K562 (cell line): Measurements from ENCODE around the gene ELF5. TPM values are rescaled to one million over a fixed set of nuclear protein-coding genes. Genes with fewer than 3 reads are reported as not detected.

Experiments
- ATAC-seq: fragments of 200-7000 bp; cut with Tn5 transposase; 3 replicates; pipeline ENCODE4 v1.9.1; 2020; ENCODE audit warnings: moderate library complexity
- BruUV-seq: library from RNA; stranded (reverse); fragments of 400-500 nt; replicated peaks from 2 replicates; lab custom pipeline; 2021; lab: Mats Ljungman, UMichigan
- CTCF ChIA-PET: fragments of 300-600 bp; formaldehyde crosslinking; extraction: SDS; loops from one replicate; lab custom pipeline; 2021; ENCODE audit warnings: low intra/inter-chr PET ratio; lab: Yijun Ruan, JAX
- POLR2A ChIA-PET: fragments of 300-600, 350-650 bp; sonication (Branson Sonifier 250); formaldehyde crosslinking; extraction: SDS; loops from one replicate; lab custom pipeline; 2021; ENCODE audit warnings: antibody characterized with exemption, inconsistent platforms; lab: Yijun Ruan, JAX
- DNase-seq, 4 experiments: peaks; one replicate each; pipeline versions ENCODE4 v3.0.0 to v3.0.0-alpha.2; 2011 to 2018; ENCODE audit warnings: low spot score in 3 of 4, mixed read lengths in 3 of 4; ENCODE audit errors: extremely low read depth in 1 of 4
- FAIRE-seq: peaks from 2 replicates; lab custom pipeline; 2011; peaks lifted over from hg19 to GRCh38; lab: Jason Lieb, UNC
- H2AFZ ChIP-seq: 2 replicates; pipeline ENCODE4 v1.6.0; 2011; ENCODE audit warnings: low read depth, low read length, control low read depth, inconsistent platforms
- H3K27ac ChIP-seq: fragments of 200-600 bp; 3 replicates; pipeline ENCODE4 v1.8.0; 2011; ENCODE audit warnings: low read depth, mild to moderate bottlenecking, control low read depth, inconsistent platforms, low read length, moderate library complexity, mixed read lengths; ENCODE audit errors: extremely low read depth
- H3K27me3 ChIP-seq, 2 experiments: fragments of 300-600 bp in 1 of 2; 2 replicates in 1 of 2; 3 replicates in 1 of 2; pipeline versions ENCODE4 v1.6.0 to v1.8.0; 2011; ENCODE audit warnings: inconsistent platforms in 2 of 2, low read length in 2 of 2, mild to moderate bottlenecking in 1 of 2, mixed read lengths in 1 of 2, moderate library complexity in 1 of 2; ENCODE audit not compliant: control insufficient read depth in 2 of 2, insufficient read depth in 2 of 2
- H3K36me3 ChIP-seq: fragments of 300-600 bp; 3 replicates; pipeline ENCODE4 v1.8.0; 2011; ENCODE audit warnings: mild to moderate bottlenecking, low read length, inconsistent platforms; ENCODE audit not compliant: control insufficient read depth, insufficient read depth
- H3K4me1 ChIP-seq, 2 experiments: fragments of 200-600 bp in 1 of 2; replicated peaks in 1 of 2; 2 replicates in 1 of 2; 3 replicates in 1 of 2; pipeline versions ENCODE4 v1.5.1 to v1.8.0; 2011; ENCODE audit warnings: inconsistent platforms in 2 of 2, low read length in 2 of 2, mild to moderate bottlenecking in 1 of 2, mixed read lengths in 1 of 2, moderate library complexity in 1 of 2; ENCODE audit not compliant: control insufficient read depth in 2 of 2, insufficient read depth in 2 of 2
- H3K4me2 ChIP-seq: 2 replicates; pipeline ENCODE4 v1.6.1; 2011; ENCODE audit warnings: low read length, control low read depth, inconsistent platforms, mixed read lengths; ENCODE audit not compliant: insufficient read depth
- H3K4me3 ChIP-seq: fragments of 200-600 bp; sonication (generic), shearing (Covaris generic); 2 replicates; pipeline ENCODE4 v1.5.1; 2016; ENCODE audit warnings: control low read depth, inconsistent platforms
- H3K79me2 ChIP-seq: fragments of 200-600 bp; 3 replicates; pipeline ENCODE4 v1.8.0; 2011; ENCODE audit warnings: low read length, inconsistent platforms; ENCODE audit not compliant: control insufficient read depth, insufficient read depth
- H3K9ac ChIP-seq, 2 experiments: 2 replicates each; pipeline versions ENCODE4 v1.6.0 to v1.6.1; 2011; ENCODE audit warnings: low read depth in 2 of 2, low read length in 2 of 2, control low read depth in 1 of 2, inconsistent platforms in 1 of 2, mild to moderate bottlenecking in 1 of 2, mixed read lengths in 1 of 2; ENCODE audit not compliant: insufficient read depth in 1 of 2
- H3K9me1 ChIP-seq: one replicate; pipeline ENCODE4 v1.6.0; 2011; ENCODE audit warnings: inconsistent platforms, mild to moderate bottlenecking, low read length, moderate library complexity; ENCODE audit not compliant: control insufficient read depth, insufficient read depth
- H3K9me3 ChIP-seq: replicated peaks from 2 replicates; pipeline ENCODE4 v1.5.1; 2011; ENCODE audit warnings: low read depth, low read length, inconsistent platforms; ENCODE audit not compliant: control insufficient read depth, insufficient read depth
- H4K20me1 ChIP-seq: replicated peaks from 2 replicates; pipeline ENCODE4 v1.6.1; 2011; ENCODE audit warnings: low read length, inconsistent platforms, mixed read lengths; ENCODE audit not compliant: control insufficient read depth, insufficient read depth
- CTBP1 ChIP-seq: fragments of 450-650 bp; IDR thresholded peaks from 2 replicates; pipeline ENCODE4 v1.6.1; 2016; ENCODE audit warnings: borderline replicate concordance
- FOSL1 ChIP-seq: fragments of 200-800 bp; sonication (Bioruptor generic); conservative IDR thresholded peaks from 2 replicates; pipeline ENCODE4 v1.6.1; 2016; ENCODE audit warnings: missing genetic modification characterization, missing compliant biosample characterization
- JUND ChIP-seq, 2 experiments: IDR thresholded peaks; 2 replicates in 1 of 2; 3 replicates in 1 of 2; pipeline ENCODE4 v1.6.1; 2011; ENCODE audit warnings: borderline replicate concordance in 2 of 2, low read depth in 2 of 2, low read length in 2 of 2, improper control_type of control experiment in 1 of 2, missing biosample characterization in 1 of 2, missing genetic modification characterization in 1 of 2, missing genetic modification reagents in 1 of 2
- KDM4B ChIP-seq, 2 experiments: fragments of 450-650 bp in 1 of 2; sonication (generic) in 1 of 2; IDR thresholded peaks; 2 replicates each; pipeline ENCODE4 v1.6.1; 2016 to 2017; ENCODE audit warnings: borderline replicate concordance in 2 of 2, antibody characterized with exemption in 1 of 2, low read depth in 1 of 2, mild to moderate bottlenecking in 1 of 2
- POLR2G ChIP-seq: fragments of 200-400 bp; formaldehyde crosslinking; IDR thresholded peaks from 2 replicates; pipeline ENCODE4 v1.6.1; 2017; ENCODE audit warnings: low read depth, mild to moderate bottlenecking, antibody characterized with exemption, low read length, moderate library complexity
- RERE ChIP-seq: sonication (generic); formaldehyde crosslinking; IDR thresholded peaks from 2 replicates; pipeline ENCODE4 v1.8.0; 2023; ENCODE audit warnings: missing genetic modification reagents, mild to moderate bottlenecking, borderline replicate concordance
- WGBS: fragments of 100-300 bp; shearing (Covaris generic); methylation state at CpG from one replicate; pipeline ENCODE4 v1.1.6; 2016; ENCODE audit warnings: low coverage, mixed read lengths; ENCODE audit not compliant: insufficient coverage; ENCODE audit errors: missing lambda C conversion rate; 5-methylcytosine and 5-hydroxymethylcytosine counted together
- in situ Hi-C: fragments of 300-500 bp; cut with MboI; formaldehyde crosslinking; loops from 4 replicates; pipeline ENCODE4 v1.15.0; 2018; ENCODE audit warnings: inconsistent platforms, mixed read lengths
- intact Hi-C: fragments of 100-400 bp; cut with micrococcal nuclease; formaldehyde crosslinking; loops from 2 replicates; pipeline ENCODE4 v1.14.2; 2022
- polyA plus RNA-seq, 8 experiments: library from polyadenylated mRNA; depleted of rRNA in 4 of 8; stranded (reverse) in 5 of 8; unstranded in 3 of 8; fragments of >200 nt; fragmentation: Nextera tagmentation in 2 of 8; fragmentation: Illumina TruSeq in 1 of 8; extraction: Ambion mirVana in 2 of 8; extraction: Trizol in 1 of 8; gene quantifications; 2 replicates each; pipeline versions ENCODE4 v1.2.1 to v1.2.3, GENCODE V29; 2011 to 2014; ENCODE audit warnings: inconsistent platforms in 1 of 8, missing spikeins in 1 of 8
- total RNA-seq, 7 experiments: library from RNA; depleted of rRNA in 6 of 7; stranded (reverse); fragments of >200 nt in 6 of 7; fragmentation: Illumina TruSeq in 2 of 7; extraction: Trizol in 2 of 7; gene quantifications; 2 replicates each; pipeline versions ENCODE4 v1.2.1 to v1.2.3, GENCODE V29; 2011 to 2021; ENCODE audit warnings: low replicate concordance in 1 of 7

The ELF5 gene
- total and polyA plus RNA-seq, 9 of the 15 experiments (the other 6 are each of a cell fraction or from before 2014, with no cell fraction given): not detected

- Histone ChIP-seq H3K27ac (no peak overlapping the region), H3K36me3 (no peaks in the 10 kb centered on the region), H3K9ac (no peak overlapping the region), H3K9me1 (no peaks in the 10 kb centered on the region), H3K4me1 (peaks cover 0 to 4% of the 10 kb centered on the region in 2 experiments; a peak in 2 of 5 replicates), H3K9me3 (no peaks in the 10 kb centered on the region), H3K27me3 (peaks cover 7 to 44% of the 10 kb centered on the region in 2 experiments; a peak in 4 of 5 replicates), H2AFZ (no peak overlapping the region), H4K20me1 (0 out of 2 replicates have a peak, but pooled peaks cover 4% of the 10 kb centered on the region), H3K4me2 (no peak overlapping the region), H3K4me3 (no peak overlapping the region), H3K79me2 (no peaks in the 10 kb centered on the region)
- intact Hi-C loops: loop anchor here (1.0 to 10.0 kb wide), 3 partner anchors 127 to 499 kb away; partner anchors contain the start of gene ABTB2
- no TSS peak for BruUV-seq
- in situ Hi-C loops: loop anchor here (25.0 kb wide), 1 partner anchor 681 kb away; no protein-coding TSS in a partner anchor
- POLR2A ChIA-PET: no interaction called here
- CTCF ChIA-PET: interaction anchor here (1.1 to 2.7 kb wide), 4 partner anchors 127 to 398 kb away, joined by 3 to 14 read pairs (median 8); no protein-coding TSS in a partner anchor
- DNase-seq (peak in 1 of 4 experiments; percentile 25), FAIRE-seq (no peak), ATAC-seq (peak; percentile 47)
- 0% methylated on average over 8 of the region's 8 CpGs for WGBS
- TF ChIP-seq KDM4B (IDR thresholded peaks at IDR 0.05; ENCODE audit: borderline replicate concordance in 2 of 2, low read depth in 1 of 2) (no peak), CTBP1 (peak; percentile 41; the same call in 1 of the 2 replicates), FOSL1 (tag) (peak; percentile 58), RERE (CRISPR knock-in tag) (no peak), JUND (IDR thresholded peaks at IDR 0.05; ENCODE audit: borderline replicate concordance, low read depth, low read length) (peak; percentile 28; the same call in 1 of the 2 replicates), JUND (tag; IDR thresholded peaks at IDR 0.05; ENCODE audit: borderline replicate concordance, low read depth, low read length) (peak; percentile 25; the same call in 1 of the 3 replicates), POLR2G (no peak)
Observed at GRCh38 chr11:34493468-34493867, 20.1 kb downstream of the ELF5 start.
